Measurements from ENCODE around the gene CHRNB1. TPM values are rescaled to one million over a fixed set of nuclear protein-coding genes. Genes with fewer than 3 reads are reported as not detected.
"Not testable (repeated sequence)": the region's sequence is repeated elsewhere in the genome, so short reads cannot be mapped to it uniquely, and the experiment has no call there.

Gene CHRNB1
- total RNA-seq, 1 experiment from 2014 or later: 12.7 TPM

DNA sequence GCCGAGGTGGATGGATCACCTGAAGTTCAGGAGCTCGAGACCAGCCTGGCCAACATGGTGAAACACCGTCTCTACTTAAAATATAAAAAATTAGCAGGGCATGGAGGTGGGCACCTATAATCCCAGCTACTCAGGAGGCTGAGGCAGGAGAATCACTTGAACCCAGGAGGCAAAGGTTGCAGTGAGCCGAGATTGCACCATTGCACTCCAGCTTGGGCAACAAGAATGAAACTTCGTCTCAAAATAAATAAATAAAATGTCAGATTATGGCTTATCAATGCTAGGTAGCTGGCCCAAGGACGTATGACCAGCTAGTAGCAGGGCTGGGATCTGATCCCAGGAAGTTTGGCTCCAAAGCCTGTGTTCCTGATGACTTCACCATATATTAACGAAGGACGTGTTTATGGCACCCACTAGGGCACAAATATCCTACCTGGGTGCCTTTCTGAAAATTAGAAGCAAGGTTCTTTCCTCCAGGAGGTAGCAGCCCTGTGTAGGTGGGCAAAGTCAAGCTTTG is 25.7 kb downstream of the CHRNB1 start:
- not testable (repeated sequence) for H3K79me1 ChIP-seq (ENCODE audit: insufficient read depth, low read depth, low read length, poor library complexity, severe bottlenecking); H4K5ac ChIP-seq (ENCODE audit: insufficient read length, low read depth, low read length); H2BK120ac ChIP-seq (ENCODE audit: low read depth, low read length, poor library complexity, severe bottlenecking); H3K79me2 ChIP-seq (ENCODE audit: insufficient read depth, low read length); H3T11ph ChIP-seq (ENCODE audit: low read length); H3K27ac Mint-ChIP-seq; H3K4me1 ChIP-seq (ENCODE audit: insufficient read depth, low read length); H3K4me3 Mint-ChIP-seq; H3K27me3 Mint-ChIP-seq (ENCODE audit: low read depth); H3K23ac ChIP-seq (ENCODE audit: insufficient read length, low read depth, low read length); H3K18ac ChIP-seq (ENCODE audit: insufficient read length, low read depth, low read length); H4K91ac ChIP-seq (ENCODE audit: insufficient read length, low read depth, low read length); H4K20me1 ChIP-seq (ENCODE audit: control insufficient read depth, insufficient read depth, insufficient read length); H2BK20ac ChIP-seq (ENCODE audit: low read depth, low read length, poor library complexity, severe bottlenecking); H3K56ac ChIP-seq (ENCODE audit: insufficient read length, low read depth, low read length); H3K4me1 Mint-ChIP-seq; H3K9me3 Mint-ChIP-seq; H3K9ac ChIP-seq (ENCODE audit: extremely low read depth, insufficient read length, low read length); H3K4ac ChIP-seq (ENCODE audit: low read depth, low read length); DNase-seq; H2BK15ac ChIP-seq (ENCODE audit: low read depth, low read length); H3K27ac ChIP-seq (ENCODE audit: insufficient read length, low read depth, low read length); H2AFZ ChIP-seq (ENCODE audit: low read length); H3K9me3 ChIP-seq (ENCODE audit: control insufficient read depth, low read depth, low read length); H2BK12ac ChIP-seq (ENCODE audit: insufficient read length, low read depth, low read length); H4K8ac ChIP-seq (replicated peaks; ENCODE audit: insufficient read length, low read depth, low read length); H3K27me3 ChIP-seq (ENCODE audit: insufficient read depth, low read length); H2BK5ac ChIP-seq (ENCODE audit: insufficient read length, low read length); H3K23me2 ChIP-seq (ENCODE audit: insufficient read length, low read depth, low read length, poor library complexity, severe bottlenecking); H3K14ac ChIP-seq (ENCODE audit: insufficient read depth, low read length); H3K4me2 ChIP-seq (ENCODE audit: insufficient read depth, insufficient read length, low read length); H2AK5ac ChIP-seq (ENCODE audit: insufficient read length, low read length)
- peaks cover 1 to 12% (median 2%) of the 10 kb centered on the region in 3 experiments; a peak in 4 of 7 replicates for H3K36me3 Mint-ChIP-seq (ENCODE audit: insufficient read depth in 1 of 3, low read depth in 3 of 3)
- WGBS (ENCODE audit: extremely low coverage, insufficient read length, low lambda C conversion rate): no CpG with 5 or more reads among the region's 8 CpGs
